Neuron (in vitro differentiated cells): ENCODE results near the gene EDIL3.

ENCODE experiments used
- H2AFZ ChIP-seq: one replicate; pipeline ENCODE4 v1.6.1; 2013; ENCODE audit warnings: low read depth, mild to moderate bottlenecking, inconsistent platforms, low read length, moderate library complexity
- H3K27me3 ChIP-seq: one replicate; pipeline ENCODE4 v1.6.1; 2013; ENCODE audit warnings: low read length; ENCODE audit not compliant: insufficient read depth
- H3K36me3 ChIP-seq: one replicate; pipeline ENCODE4 v1.6.1; 2013; ENCODE audit warnings: low read length; ENCODE audit not compliant: insufficient read depth
- H3K4me1 ChIP-seq: one replicate; pipeline ENCODE4 v1.6.1; 2013; ENCODE audit warnings: low read length; ENCODE audit not compliant: insufficient read depth
- H3K4me3 ChIP-seq: 2 replicates; pipeline ENCODE4 v1.5.1; 2013; ENCODE audit warnings: mild to moderate bottlenecking, low read length, moderate library complexity
- H3K9me3 ChIP-seq: one replicate; pipeline ENCODE4 v1.6.1; 2013; ENCODE audit warnings: low read length

EDIL3 gene

GRCh38 chr5:84285641-84286637 lies 98.7 kb downstream of the EDIL3 start:
- H3K4me1 ChIP-seq: no peaks in the 10 kb centered on the region
- H2AFZ ChIP-seq: no peak overlapping the region
- no peaks in the 10 kb centered on the region for H3K27me3 ChIP-seq
- H3K4me3 ChIP-seq: no peak overlapping the region
- H3K9me3 ChIP-seq: no peaks in the 10 kb centered on the region
- no peaks in the 10 kb centered on the region for H3K36me3 ChIP-seq

DNA sequence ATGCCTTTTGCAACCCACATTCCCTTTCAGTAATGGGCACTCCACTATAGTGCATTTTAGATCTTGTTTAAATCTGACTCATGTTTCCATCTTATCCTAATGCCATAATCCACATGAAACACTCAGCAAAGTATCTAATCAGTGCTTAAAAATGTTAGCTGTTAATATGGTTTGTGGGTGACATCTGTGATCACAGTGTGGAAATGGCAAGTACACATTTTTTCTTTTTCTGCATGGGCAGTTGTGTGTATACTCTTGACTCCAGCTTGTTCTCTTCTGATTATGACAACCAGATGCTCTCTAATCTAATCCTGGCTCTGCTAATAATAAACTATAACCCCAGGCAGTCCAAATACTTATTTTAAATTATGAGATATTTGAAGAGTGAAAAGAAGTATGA lies 103.3 kb downstream of the EDIL3 start:
- no peaks in the 10 kb centered on the region for H3K36me3 ChIP-seq
- no peaks in the 10 kb centered on the region for H3K9me3 ChIP-seq
- no peak overlapping the region for H3K4me3 ChIP-seq
- H3K27me3 ChIP-seq: no peaks in the 10 kb centered on the region
- no peak overlapping the region for H2AFZ ChIP-seq
- no peaks in the 10 kb centered on the region for H3K4me1 ChIP-seq

DNA sequence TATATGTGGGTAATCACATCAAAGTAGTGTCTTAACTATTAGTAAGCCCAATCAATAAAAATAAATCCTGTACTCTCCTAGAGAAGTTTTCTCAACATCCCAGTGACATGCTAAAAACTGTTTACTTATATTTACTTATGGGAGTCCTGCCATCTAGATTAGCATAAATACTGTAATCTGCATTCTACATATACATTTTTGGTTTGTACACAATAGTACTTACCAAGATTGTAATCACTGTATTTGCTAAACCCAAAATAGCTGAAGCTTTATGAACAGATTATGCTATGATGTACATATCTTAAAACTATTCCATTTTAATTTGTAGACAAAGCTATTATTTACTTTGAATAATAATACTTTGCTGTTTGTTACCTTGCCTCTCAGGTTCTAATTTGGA lies 105.4 kb downstream of the EDIL3 start:
- Histone ChIP-seq H3K36me3 (no peaks in the 10 kb centered on the region), H3K4me1 (no peaks in the 10 kb centered on the region), H3K9me3 (no peaks in the 10 kb centered on the region), H3K27me3 (no peaks in the 10 kb centered on the region), H2AFZ (no peak overlapping the region), H3K4me3 (no peak overlapping the region)

- Histone ChIP-seq H3K4me3 (no peak overlapping the region), H2AFZ (no peak overlapping the region), H3K27me3 (no peaks in the 10 kb centered on the region), H3K36me3 (no peaks in the 10 kb centered on the region), H3K9me3 (no peaks in the 10 kb centered on the region), H3K4me1 (no peaks in the 10 kb centered on the region)
Observed at GRCh38 chr5:84275609-84276008, 109.1 kb downstream of the EDIL3 start.

- Histone ChIP-seq H3K9me3 (no peaks in the 10 kb centered on the region), H3K36me3 (no peaks in the 10 kb centered on the region), H3K4me1 (no peaks in the 10 kb centered on the region), H3K27me3 (no peaks in the 10 kb centered on the region), H2AFZ (no peak overlapping the region), H3K4me3 (no peak overlapping the region)
Observed at GRCh38 chr5:84274585-84275468, 109.9 kb downstream of the EDIL3 start.

DNA sequence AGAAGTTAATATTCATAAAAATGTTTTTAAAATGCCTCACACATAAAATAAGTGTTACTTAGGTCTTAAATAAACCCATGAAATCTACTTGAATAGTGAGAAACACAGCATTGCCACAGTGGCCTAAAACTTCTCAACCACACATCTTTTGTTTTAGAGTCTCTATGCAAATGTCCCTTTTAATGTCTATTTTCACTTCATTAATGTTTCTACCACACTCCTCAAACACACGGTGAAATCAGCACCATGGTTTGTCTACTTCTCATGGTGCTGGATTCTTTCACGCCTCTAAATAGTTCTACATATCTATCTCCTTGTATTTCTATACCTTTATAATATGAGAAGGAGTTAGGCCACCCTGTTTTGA lies 111.2 kb downstream of the EDIL3 start:
- Histone ChIP-seq H3K27me3 (no peaks in the 10 kb centered on the region), H3K36me3 (no peaks in the 10 kb centered on the region), H3K4me3 (no peak overlapping the region), H3K4me1 (no peaks in the 10 kb centered on the region), H3K9me3 (no peaks in the 10 kb centered on the region), H2AFZ (no peak overlapping the region)

DNA sequence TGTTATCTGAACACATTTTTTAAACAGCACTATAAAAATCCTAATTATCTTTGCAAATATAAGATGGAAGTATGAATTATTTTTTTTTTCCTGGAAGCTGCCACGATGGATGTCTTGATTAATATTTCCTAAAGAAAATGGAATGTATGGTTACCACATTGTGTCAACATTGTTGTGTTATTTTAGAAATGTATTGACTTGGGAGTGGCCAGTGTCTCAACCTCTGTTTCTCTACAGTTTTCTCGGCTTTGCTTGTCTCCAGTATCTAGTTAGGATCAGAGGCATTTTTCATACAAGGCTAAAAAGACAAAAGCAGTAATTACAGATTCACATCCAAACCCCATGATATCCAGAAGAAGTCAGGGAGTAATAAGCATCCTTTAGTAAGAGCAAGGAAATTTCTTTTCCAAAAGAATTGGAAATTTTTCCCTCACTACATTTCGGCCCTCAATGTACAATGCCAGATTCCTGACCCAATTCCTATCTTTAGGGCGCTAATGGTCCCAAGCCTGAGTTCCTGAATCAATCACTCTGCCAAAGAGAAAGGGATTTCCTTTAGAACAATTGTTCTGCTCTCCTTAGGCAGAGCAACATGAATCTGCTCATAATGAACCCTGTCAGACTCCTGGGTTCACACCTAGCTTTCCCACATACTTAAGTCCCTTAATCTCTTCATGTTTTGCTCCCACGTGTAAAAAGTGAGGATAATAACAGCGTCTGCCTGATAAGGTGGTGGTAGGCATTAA lies 111.7 kb downstream of the EDIL3 start:
- H3K36me3 ChIP-seq: no peaks in the 10 kb centered on the region
- no peak overlapping the region for H2AFZ ChIP-seq
- no peaks in the 10 kb centered on the region for H3K4me1 ChIP-seq
- no peaks in the 10 kb centered on the region for H3K27me3 ChIP-seq
- H3K9me3 ChIP-seq: no peaks in the 10 kb centered on the region
- no peak overlapping the region for H3K4me3 ChIP-seq

GRCh38 chr5:84265739-84266550 lies 118.7 kb downstream of the EDIL3 start:
- no peaks in the 10 kb centered on the region for H3K27me3 ChIP-seq
- no peak overlapping the region for H3K4me3 ChIP-seq
- no peaks in the 10 kb centered on the region for H3K36me3 ChIP-seq
- H3K9me3 ChIP-seq: no peaks in the 10 kb centered on the region
- H3K4me1 ChIP-seq: no peaks in the 10 kb centered on the region
- no peak overlapping the region for H2AFZ ChIP-seq

DNA sequence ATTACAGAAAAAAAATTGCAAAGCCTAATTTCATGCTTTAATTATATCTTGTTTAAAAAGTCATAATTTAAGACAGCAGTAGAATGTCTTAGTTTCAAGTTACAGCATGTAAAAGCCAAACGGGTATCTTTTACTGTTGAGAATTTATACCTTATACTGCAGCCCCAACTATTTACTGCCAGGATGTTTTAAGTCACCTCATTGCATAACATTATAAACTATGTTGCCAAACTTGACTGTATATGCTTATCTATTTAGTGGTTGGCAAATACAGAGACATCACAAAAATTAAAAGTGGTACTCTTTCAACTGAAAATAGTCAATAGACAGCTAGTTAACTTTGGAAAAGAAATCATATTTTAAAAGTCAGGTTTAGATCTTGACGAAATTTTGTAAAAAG lies 119.5 kb downstream of the EDIL3 start:
- H2AFZ ChIP-seq: no peak overlapping the region
- H3K36me3 ChIP-seq: no peaks in the 10 kb centered on the region
- no peaks in the 10 kb centered on the region for H3K27me3 ChIP-seq
- H3K9me3 ChIP-seq: no peaks in the 10 kb centered on the region
- no peak overlapping the region for H3K4me3 ChIP-seq
- no peaks in the 10 kb centered on the region for H3K4me1 ChIP-seq

- Histone ChIP-seq H2AFZ (no peak overlapping the region), H3K4me3 (no peak overlapping the region), H3K4me1 (no peaks in the 10 kb centered on the region), H3K9me3 (no peaks in the 10 kb centered on the region), H3K27me3 (no peaks in the 10 kb centered on the region), H3K36me3 (no peaks in the 10 kb centered on the region)
Observed at GRCh38 chr5:84260939-84261338, 123.7 kb downstream of the EDIL3 start.

- no peak overlapping the region for H3K4me3 ChIP-seq
- no peaks in the 10 kb centered on the region for H3K9me3 ChIP-seq
- no peaks in the 10 kb centered on the region for H3K36me3 ChIP-seq
- no peak overlapping the region for H2AFZ ChIP-seq
- H3K4me1 ChIP-seq: no peaks in the 10 kb centered on the region
- no peaks in the 10 kb centered on the region for H3K27me3 ChIP-seq
Observed at GRCh38 chr5:84260140-84260539, 124.5 kb downstream of the EDIL3 start.

DNA sequence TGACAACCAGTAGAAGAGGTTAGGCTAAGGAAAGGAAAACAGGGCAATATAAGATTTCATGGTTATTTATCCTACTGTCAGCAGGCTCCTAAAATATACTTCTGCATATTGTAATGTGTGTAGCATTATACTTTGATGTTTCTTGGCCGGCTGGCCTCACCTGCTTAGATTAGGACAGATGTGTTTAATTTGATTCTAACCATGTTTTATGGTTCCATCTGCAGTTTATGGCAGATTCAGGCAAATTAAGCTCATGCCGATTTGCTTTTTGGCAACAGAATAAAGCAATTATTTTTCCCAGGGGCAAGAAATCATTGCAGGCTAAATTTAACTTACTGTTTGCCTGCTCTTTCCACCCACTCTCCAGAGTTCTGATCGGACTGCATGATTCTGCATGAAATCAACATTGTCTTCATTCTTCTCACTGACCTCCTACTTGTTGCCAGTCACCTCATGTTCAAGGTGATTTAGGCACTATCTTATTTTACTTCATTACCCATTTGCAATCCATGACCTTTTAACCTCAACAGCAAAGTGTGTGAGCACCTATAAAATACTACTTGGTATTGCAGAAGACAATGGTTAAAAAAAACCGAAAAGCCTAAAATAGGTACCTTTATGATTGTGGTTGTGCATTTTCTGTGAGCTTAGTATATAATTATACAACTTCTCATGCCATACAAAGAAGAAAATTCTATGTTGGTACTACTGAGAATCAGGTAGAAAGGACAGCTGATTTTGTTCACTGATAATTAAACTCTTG lies 125.2 kb downstream of the EDIL3 start:
- Histone ChIP-seq H3K4me3 (no peak overlapping the region), H3K4me1 (no peaks in the 10 kb centered on the region), H2AFZ (no peak overlapping the region), H3K9me3 (no peaks in the 10 kb centered on the region), H3K27me3 (no peaks in the 10 kb centered on the region), H3K36me3 (no peaks in the 10 kb centered on the region)
